ENCODE measurements around the gene KRTAP9-7. TPM values are rescaled to one million over a fixed set of nuclear protein-coding genes. Genes with fewer than 3 reads are reported as not detected.

The KRTAP9-7 gene
- total RNA-seq, 1 donor from 2014 or later, result not detected

DNA sequence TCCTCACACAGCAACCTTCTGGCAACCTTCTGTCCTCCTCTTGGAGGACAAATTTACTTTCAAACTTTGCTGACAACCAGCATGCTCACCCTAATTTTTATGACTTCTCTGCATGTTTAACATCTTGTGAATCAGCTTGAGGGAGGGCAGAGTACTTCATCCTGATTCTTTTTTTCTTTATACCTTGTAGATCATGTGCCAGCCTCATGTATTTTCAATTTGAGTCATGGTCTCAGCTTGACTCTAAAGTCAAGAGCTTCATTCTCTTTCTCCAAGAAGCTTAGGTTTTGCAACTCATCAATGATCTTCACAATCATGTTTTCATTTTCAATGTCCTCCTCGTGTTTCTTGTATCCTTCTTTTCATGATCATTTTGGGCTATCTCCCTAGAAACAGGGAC is 3.6 kb upstream of the KRTAP9-7 start:
- Mint-ChIP-seq H3K4me1 (ENCODE audit: unreplicated experiment) (no peaks in the 10 kb centered on the region), H3K4me3 (ENCODE audit: unreplicated experiment) (no peak overlapping the region), H3K27ac (ENCODE audit: unreplicated experiment) (no peak overlapping the region), H3K36me3 (ENCODE audit: unreplicated experiment) (no peaks in the 10 kb centered on the region), H3K27me3 (ENCODE audit: unreplicated experiment) (peaks cover 2% of the 10 kb centered on the region), H3K9me3 (ENCODE audit: unreplicated experiment) (no peaks in the 10 kb centered on the region)
- TF ChIP-seq, protein P1, sequence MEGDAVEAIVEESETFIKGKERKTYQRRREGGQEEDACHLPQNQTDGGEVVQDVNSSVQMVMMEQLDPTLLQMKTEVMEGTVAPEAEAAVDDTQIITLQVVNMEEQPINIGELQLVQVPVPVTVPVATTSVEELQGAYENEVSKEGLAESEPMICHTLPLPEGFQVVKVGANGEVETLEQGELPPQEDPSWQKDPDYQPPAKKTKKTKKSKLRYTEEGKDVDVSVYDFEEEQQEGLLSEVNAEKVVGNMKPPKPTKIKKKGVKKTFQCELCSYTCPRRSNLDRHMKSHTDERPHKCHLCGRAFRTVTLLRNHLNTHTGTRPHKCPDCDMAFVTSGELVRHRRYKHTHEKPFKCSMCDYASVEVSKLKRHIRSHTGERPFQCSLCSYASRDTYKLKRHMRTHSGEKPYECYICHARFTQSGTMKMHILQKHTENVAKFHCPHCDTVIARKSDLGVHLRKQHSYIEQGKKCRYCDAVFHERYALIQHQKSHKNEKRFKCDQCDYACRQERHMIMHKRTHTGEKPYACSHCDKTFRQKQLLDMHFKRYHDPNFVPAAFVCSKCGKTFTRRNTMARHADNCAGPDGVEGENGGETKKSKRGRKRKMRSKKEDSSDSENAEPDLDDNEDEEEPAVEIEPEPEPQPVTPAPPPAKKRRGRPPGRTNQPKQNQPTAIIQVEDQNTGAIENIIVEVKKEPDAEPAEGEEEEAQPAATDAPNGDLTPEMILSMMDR (IDR thresholded peaks at IDR 0.05), result no peak
- no peak for DNase-seq (ENCODE audit: extremely low spot score, unreplicated experiment)

DNA sequence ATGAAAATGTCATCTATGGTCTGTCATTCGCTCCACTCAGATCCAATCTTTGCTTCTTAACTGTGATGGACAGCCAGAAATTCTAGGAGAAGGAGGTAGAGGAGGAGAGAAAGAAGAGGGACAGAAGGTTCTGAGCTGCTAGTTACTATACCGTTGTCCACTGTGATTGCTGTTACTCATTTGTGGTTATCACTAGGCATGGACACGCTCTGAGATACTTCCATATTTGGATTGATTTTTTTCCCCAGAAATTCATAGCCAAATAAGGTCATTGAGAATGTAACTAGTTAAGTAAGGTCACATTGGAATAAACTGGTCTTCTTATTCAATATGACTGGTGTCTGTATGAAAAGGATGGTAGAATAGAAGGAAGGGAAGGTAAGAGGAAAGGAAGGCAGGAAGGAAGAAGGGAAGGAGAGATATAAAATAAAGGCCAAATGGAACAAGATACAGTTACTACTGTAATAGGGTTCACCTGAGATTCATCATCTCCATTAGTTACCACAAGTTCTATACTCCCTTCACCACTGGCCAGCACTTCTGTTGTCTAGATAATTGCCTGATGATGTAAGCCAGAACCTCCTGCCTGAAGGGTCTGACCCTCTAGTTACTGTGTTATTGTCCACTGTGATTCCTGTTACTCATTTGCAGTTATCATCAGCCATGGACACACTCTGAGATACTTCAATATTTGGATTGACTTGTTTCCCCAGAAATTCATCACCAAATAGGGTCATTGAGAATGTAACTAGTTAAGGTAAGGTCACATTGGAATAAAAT is 2.9 kb downstream of the KRTAP9-7 start:
- H3K27me3 Mint-ChIP-seq (ENCODE audit: unreplicated experiment), result peaks cover 2% of the 10 kb centered on the region
- H3K4me3 Mint-ChIP-seq (ENCODE audit: unreplicated experiment), result no peak overlapping the region
- TF ChIP-seq, protein P1 (IDR thresholded peaks at IDR 0.05), result no peak
- no peaks in the 10 kb centered on the region for H3K4me1 Mint-ChIP-seq (ENCODE audit: unreplicated experiment)
- H3K36me3 Mint-ChIP-seq (ENCODE audit: unreplicated experiment), result no peaks in the 10 kb centered on the region
- H3K9me3 Mint-ChIP-seq (ENCODE audit: unreplicated experiment), result peaks cover 4% of the 10 kb centered on the region
- no peak for DNase-seq (ENCODE audit: extremely low spot score, unreplicated experiment)
- H3K27ac Mint-ChIP-seq (ENCODE audit: unreplicated experiment), result no peak overlapping the region

DNA sequence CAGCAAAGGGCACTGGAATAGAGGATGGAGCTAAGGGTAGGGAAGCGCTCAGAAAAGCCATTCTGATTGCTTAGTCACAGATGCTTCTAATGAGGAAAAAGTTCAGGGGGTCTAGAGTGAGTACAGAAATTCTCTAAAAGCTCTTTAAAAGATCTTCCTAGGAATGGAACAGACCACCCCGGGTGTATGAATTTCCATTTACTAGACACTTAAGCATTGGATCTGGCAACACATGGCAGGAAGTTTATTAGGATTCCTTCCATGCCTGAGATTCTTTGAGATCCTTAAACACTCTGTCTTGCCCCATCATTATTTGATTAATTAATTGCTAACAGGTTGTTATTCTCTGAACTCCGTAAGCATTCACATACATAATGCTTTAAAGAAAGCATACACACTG is 8.5 kb downstream of the KRTAP9-7 start:
- Mint-ChIP-seq H3K4me1 (ENCODE audit: unreplicated experiment) (peaks cover 15% of the 10 kb centered on the region), H3K9me3 (ENCODE audit: unreplicated experiment) (peaks cover 4% of the 10 kb centered on the region), H3K27me3 (ENCODE audit: unreplicated experiment) (no peaks in the 10 kb centered on the region), H3K27ac (ENCODE audit: unreplicated experiment) (no peak overlapping the region), H3K36me3 (ENCODE audit: unreplicated experiment) (no peaks in the 10 kb centered on the region), H3K4me3 (ENCODE audit: unreplicated experiment) (no peak overlapping the region)
- DNase-seq (ENCODE audit: extremely low spot score, unreplicated experiment), result no peak
- TF ChIP-seq, protein P1 (IDR thresholded peaks at IDR 0.05), result no peak

DNA sequence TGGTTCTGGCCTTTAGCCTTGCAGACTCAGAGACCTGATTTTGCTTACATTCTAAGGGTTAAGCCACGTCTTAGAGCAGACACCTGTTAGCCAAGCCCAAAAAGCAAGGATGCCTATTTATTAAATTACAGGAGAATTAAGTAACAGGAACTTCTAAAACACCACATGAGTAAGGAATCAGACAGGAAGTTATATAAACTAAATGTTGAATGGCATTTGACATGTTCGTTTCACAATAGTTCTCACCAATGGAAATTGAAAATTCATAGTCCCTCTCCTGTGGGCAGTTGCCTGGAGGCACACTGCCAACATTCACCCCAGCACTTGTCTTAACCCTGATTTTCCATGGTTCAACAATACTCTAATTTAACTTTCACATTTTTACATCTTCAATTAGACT is 9.0 kb downstream of the KRTAP9-7 start:
- no peak for DNase-seq (ENCODE audit: extremely low spot score, unreplicated experiment)
- H3K27ac Mint-ChIP-seq (ENCODE audit: unreplicated experiment), result no peak overlapping the region
- H3K9me3 Mint-ChIP-seq (ENCODE audit: unreplicated experiment), result peaks cover 4% of the 10 kb centered on the region
- H3K4me3 Mint-ChIP-seq (ENCODE audit: unreplicated experiment), result no peak overlapping the region
- no peaks in the 10 kb centered on the region for H3K27me3 Mint-ChIP-seq (ENCODE audit: unreplicated experiment)
- TF ChIP-seq, protein P1 (IDR thresholded peaks at IDR 0.05), result no peak
- peaks cover 15% of the 10 kb centered on the region for H3K4me1 Mint-ChIP-seq (ENCODE audit: unreplicated experiment)
- H3K36me3 Mint-ChIP-seq (ENCODE audit: unreplicated experiment), result no peaks in the 10 kb centered on the region

DNA sequence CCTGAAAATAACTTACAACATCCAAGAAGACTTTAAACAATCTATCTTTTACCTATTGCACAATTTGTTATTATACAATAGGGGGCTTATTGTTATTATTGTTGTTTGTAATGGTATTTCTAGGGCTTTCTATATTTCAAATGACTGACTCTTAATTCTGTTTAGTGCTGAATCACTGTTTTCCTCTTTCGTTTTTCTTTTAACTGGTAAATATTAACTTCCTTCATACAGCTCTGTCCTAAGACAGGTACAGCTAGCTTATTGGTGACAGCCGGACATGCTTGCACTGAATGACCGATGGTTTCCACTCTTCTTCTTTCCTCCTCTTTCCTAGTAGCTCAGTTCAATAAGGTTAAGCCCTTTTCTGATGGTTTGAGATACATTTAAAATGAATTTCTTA is 11.6 kb downstream of the KRTAP9-7 start:
- no peaks in the 10 kb centered on the region for H3K27me3 Mint-ChIP-seq (ENCODE audit: unreplicated experiment)
- no peak overlapping the region for H3K4me3 Mint-ChIP-seq (ENCODE audit: unreplicated experiment)
- TF ChIP-seq, protein P1 (IDR thresholded peaks at IDR 0.05), result no peak
- no peak for DNase-seq (ENCODE audit: extremely low spot score, unreplicated experiment)
- no peaks in the 10 kb centered on the region for H3K9me3 Mint-ChIP-seq (ENCODE audit: unreplicated experiment)
- H3K27ac Mint-ChIP-seq (ENCODE audit: unreplicated experiment), result no peak overlapping the region
- peaks cover 15% of the 10 kb centered on the region for H3K4me1 Mint-ChIP-seq (ENCODE audit: unreplicated experiment)
- H3K36me3 Mint-ChIP-seq (ENCODE audit: unreplicated experiment), result no peaks in the 10 kb centered on the region
